ENCODE data around the gene VPS45.
"Not testable (repeated sequence)": the region's sequence is repeated elsewhere in the genome, so short reads cannot be mapped to it uniquely, and the experiment has no call there.

The VPS45 gene
- 19.3 to 37.7 reads per million in 2 donors for total RNA-seq

DNA sequence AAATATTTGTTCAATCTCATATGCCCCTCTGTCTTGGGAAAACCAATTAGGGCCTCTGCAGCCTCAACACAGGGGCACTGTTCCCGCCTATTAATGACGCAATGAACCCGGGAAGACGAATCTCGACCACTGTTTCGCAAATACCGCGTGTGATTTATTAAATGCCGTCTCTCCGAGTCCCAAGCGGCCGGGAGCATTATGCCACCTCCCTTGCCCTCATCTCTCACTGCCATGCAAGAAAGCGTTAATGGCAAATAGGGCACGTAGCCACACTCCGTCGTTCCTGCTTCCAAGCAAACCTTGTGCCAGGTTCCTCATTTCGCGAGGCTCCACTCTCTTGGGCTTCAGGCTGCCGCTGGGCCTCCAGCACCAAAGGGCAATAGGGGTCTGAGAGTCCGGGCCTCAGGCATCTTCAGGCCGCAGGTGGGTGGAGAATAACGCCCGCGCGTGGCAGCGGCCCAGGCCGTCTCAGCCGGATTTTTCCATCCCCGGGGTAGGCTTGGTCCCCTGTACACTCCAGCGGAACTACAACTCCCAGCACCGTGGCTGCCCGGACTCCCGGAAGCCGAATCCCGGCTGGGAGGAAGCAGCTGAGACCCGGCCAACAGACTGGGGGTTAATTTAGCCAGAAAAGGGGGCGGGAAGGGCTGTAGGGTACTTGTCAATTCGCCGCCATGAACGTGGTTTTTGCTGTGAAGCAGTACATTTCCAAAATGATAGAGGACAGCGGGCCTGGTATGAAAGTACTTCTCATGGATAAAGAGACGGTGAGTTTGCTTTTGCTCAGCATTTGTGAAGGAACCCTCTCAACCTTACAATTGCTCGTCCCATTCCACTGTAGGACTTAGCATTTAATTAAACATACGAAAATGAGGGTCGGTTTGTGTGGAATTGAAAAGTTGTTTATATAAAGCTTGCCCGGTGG, at the start of gene VPS45:
Gene VPS45, plus strand, starts transcription at position 593 of the 925 bp plus-strand sequence. Its CDS starts 82 bp downstream, at position 675.
- peak; percentile 35 to 93 (median 74) for DNase-seq

DNA sequence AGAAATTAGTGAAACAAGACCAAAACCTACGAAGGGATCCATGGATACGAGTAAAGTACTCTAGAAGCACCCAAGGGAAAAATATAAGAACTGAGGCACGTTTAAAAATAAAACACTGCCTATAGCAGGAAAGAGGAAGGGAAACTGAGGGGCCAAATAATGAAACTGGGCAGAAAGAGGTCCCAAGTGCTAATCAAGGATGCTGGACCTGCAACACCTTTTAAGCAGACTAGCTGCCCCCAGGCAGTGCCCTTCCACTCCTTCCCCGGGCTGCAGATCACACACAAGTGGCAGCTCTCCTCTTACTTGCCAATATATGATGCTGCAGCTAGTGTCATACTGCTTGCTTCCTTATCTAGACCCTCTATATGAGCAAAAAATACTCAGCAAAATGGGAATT, 49.4 kb upstream of the VPS45 start:
- no peak for DNase-seq

DNA sequence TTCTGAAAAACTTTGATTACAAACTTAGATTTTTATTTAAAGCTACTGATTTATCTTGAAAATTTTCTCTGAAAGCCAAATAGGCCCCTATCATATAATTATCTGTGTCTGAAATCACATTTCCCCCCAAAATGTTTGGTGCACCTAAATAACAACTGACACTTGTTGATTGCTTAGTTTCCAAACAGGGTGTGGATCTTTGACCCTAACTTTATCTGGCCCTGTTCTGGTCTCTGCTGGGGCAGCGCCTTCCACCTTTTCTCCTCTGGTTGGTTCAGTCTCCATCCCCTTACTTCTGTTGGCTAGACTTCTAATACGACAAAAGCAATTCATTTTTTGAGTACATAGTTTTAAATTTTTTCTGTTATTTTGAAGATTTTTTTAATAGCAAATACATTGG, 46.9 kb upstream of the VPS45 start:
- DNase-seq: no peak

DNA sequence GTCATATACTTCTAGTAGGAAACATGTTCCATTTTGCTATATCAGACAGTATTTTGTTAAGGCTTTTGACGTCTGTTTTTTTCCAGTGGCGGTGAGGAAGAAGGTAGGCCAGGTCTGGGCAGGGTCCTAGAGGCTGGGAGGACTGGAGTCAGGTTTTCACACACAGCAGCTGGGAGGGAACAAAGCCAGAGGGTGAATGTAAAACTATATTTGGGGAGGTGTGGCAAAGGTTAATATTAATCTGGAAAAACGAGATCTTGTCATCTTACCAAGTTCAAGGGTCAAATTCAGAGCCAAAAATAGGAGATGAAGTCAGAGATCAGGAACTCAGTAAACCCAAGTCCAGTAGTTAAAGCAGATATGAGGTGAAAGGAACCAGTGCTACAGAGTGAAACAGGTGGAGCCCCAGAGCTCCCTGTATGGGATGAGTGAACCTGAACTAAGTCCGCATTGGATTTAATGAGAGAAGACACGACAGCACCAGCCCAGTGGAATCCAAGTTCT, 46.3 kb upstream of the VPS45 start:
- no peak for DNase-seq

GRCh38 chr1:150022357-150022756, 45.2 kb upstream of the VPS45 start:
- peak in 1 of 5 experiments; percentile 5 for DNase-seq

DNA sequence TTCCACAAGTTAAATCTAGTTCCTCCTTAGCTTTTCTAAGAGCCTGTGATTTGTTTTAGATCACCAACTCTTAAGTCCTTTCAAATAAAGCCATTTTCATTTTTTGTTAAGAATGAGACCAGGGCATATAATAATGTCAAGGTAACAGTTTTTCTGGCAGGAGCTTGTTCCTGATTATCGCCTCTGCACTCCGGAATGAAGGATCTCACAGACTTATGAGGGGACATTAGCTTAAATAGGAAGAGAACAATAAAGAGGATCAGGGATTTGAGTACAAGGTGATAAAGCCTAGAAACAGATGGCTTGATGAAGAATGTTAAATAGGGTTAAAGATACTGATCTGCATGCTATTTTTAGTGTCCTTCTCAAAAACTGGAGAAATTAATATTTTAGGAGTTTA, 43.4 kb upstream of the VPS45 start:
- no peak for DNase-seq

GRCh38 chr1:150028322-150028721, 39.3 kb upstream of the VPS45 start:
- DNase-seq: no peak

- no peak for DNase-seq
Observed at GRCh38 chr1:150034336-150034735, 33.2 kb upstream of the VPS45 start.

DNA sequence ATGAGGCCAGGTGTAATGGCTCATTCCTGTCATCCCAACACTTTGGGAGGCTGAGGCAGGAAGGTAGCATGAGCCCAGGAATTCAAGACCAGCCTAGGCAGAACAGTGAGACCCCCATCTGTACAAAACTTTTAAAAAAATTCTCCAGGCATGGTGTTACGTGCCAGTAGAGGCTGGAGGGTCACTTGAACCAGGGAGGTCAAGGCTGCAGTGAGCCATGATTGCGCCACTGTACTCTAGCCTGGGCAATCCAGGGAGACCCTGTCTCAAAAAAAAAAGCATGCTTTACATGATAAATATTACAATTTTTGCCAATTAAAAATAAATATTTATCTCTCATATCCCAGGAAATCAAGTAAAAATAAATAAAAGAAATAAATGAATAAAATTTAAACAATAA, 17.6 kb upstream of the VPS45 start:
- DNase-seq: no peak

- DNase-seq: no peak
Observed at GRCh38 chr1:150051089-150051373, 16.5 kb upstream of the VPS45 start.

DNA sequence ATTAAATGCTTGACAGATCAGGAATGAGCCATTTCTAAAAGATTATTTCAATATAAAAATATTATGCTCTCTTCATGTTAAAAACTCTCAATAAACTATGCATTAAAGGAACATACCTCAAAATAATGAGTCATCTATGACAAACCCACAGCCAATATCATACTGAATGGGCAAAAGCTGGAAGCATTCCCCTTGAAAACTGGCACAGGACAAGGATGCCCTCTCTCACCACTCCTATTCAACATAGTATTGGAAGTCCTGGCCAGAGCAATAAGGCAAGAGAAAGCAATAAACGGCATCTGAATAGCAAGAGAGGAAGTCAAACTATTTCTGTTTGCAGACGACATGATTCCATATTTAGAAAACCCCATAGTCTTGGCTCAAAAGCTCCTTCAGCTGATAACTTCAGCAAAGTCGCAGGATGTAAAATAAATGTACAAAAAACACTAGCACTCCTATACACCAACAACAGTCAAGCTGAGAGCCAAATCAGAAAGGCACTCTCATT, 15.6 kb upstream of the VPS45 start:
- DNase-seq: not testable (repeated sequence)

DNA sequence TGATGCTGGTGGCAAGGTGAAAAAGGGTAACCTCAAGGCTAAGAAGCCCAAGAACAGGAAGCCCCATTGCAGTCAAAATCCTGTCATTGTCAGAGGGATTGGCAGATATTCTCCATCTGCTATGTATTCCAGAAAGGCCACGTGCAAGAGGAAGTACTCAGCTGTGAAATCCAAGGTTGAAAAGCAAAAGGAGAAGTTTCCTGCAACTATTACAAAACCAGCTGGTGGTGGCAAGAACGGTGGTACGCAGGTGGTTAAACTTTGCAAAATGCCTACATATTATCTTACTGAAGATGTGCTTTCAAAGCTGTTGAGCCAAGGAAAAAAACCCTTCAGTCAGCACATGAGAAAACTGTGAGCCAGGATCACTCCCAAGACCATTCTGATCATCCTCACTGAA, 13.7 kb upstream of the VPS45 start:
- DNase-seq: no peak

DNA sequence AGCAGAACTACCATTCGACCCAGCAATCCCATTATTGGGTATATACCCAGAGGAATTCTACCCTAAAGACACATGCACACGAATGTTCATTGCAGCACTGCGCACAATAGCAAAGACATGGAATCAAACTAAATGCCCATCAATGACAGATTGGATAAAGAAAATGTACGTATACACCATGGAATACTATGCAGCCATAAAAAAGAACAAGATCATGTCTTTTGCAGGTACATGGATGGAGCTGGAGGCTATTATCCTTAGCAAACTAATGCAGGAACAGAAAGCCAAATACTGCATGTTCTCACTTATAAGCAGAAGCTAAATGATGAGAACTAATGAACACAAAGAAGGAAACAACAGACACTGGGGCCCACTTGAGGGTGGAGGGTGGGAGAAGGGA, 12.1 kb upstream of the VPS45 start:
- DNase-seq: not testable (repeated sequence)

DNA sequence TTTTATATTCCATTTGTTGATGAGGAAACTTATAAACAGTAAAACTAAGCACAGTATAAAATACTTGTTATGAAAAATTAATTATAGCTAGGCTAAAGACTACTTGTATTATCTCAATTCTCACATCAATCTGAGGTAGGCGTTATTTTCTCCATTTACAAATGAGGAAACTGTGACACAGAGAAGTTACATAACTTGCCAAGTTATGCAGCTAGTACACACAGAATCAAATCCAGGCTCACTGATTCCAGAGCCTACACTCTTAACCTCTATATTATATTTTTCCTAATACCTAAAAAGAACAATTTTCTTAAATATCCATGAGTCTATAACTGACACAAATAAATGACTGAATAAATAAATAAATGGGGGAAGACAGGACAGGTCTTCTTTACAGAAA, 11.2 kb upstream of the VPS45 start:
- no peak for DNase-seq

DNA sequence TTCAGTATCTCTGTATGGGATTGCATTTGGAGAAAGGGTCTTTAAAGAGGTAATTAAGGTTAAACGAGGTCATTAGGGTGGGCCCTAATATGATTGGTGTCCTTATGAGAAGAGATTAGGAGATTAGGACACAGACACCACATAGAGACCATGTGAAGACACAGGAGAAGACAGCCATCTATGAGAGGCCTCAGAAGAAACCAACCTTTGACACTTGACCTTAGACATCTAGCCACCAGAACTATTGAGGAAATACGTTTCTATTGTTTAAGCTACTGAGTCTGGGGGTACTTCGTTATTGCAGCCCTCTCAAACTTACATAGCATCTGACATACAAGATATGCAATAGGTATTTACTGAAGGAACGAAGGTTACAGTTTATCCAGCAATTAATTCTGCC, 7.3 kb upstream of the VPS45 start:
- DNase-seq: no peak

GRCh38 chr1:150061632-150062101, 5.9 kb upstream of the VPS45 start:
- no peak for DNase-seq

DNA sequence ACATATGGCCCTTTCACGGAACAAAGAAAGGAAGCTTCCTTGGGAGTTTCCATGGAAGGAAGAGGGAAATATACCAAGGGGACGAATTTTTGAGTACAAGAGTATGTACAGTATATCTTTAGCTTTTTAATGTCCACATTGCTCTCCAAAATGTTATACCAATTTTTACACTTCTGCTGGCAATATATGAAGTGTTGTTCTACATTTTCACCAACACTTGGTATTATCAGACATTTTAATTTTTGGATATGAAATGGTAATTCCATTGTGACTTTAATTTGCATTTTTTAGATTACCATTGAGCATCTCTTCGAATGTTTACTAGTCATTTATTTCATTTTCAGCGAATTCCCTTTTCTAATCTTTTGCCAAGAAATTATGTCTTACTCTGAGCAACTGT, 5.5 kb upstream of the VPS45 start:
- DNase-seq: no peak

- DNase-seq: peak in 1 of 5 experiments; percentile 34
Observed at GRCh38 chr1:150065184-150065871, 2.2 kb upstream of the VPS45 start.

DNA sequence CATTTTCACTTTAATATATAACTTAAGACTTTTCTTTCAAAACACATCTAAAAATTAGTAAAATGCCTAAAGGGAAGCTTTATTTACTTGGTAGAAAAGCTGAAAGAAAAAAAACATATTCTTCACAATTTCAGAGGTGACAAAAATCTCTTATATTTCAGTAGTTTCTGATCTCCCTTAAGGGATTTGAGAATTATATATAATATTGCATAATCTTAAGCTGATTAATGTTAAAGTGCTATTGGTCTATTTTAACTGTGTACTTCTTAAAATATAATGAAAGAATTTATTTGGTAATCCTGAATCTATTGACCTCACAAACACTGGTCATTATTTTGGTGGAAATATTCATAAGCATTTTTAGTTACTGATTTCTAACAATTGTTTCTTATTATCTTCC, 1.2 kb upstream of the VPS45 start:
- DNase-seq: no peak

- DNase-seq: peak in 4 of 5 experiments; percentile 8 to 54 (median 12)
Observed at GRCh38 chr1:150066838-150067183, 765 bp upstream of the VPS45 start.

- DNase-seq: no peak
Observed at GRCh38 chr1:150068109-150068435, 496 bp downstream of the VPS45 start.

GRCh38 chr1:150069923-150070322, 2.3 kb downstream of the VPS45 start:
- DNase-seq: no peak

DNA sequence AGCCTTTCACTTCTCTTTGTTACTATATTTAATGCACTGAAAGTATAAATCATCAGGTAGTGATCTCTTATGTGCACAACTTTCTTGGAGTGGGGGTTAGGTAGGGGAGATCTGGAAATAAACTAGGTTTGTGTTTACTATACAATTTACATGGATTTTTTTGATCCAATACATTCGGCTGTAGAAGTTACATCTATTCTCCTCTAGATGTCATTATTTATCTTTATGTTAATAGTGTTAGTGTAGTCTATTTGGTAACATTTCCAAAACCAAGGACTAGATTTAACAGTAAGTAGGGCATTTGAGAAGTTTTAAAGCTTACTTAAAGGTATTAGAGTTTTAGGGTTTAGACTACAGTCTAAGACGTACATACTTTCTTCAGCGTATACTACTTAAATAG, 5.4 kb downstream of the VPS45 start:
- peak in 2 of 5 experiments; percentile 6 to 42 for DNase-seq

DNA sequence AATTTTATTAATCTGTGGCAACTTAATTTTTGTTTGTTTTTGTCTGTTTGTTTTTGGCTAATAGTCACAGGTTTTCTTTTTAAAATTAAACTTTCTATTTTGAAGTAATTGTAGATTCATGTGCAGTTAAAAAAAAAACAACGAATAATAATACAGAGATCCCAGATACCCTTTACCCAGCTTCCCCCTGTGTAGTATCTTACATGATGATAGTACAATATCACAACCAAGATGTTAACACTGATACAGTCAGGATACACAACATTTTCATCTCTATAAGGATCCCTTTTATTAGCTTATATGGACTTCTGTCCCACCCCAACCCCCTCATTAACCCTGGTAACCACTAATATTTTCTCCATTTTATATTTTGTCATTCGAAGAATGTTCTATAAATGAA, 5.9 kb downstream of the VPS45 start:
- DNase-seq: no peak

All from T-helper 2 cell (primary cell).